Measurements from ENCODE around the gene PATJ. TPM values are rescaled to one million over a fixed set of nuclear protein-coding genes. Genes with fewer than 3 reads are reported as not detected.

The PATJ gene
- total and polyA plus RNA-seq, 8 donors: 14.8 to 45.4 (median 27.9) TPM

GRCh38 chr1:61770131-61770530, 27.9 kb downstream of the PATJ start:
- TF ChIP-seq, protein P1, sequence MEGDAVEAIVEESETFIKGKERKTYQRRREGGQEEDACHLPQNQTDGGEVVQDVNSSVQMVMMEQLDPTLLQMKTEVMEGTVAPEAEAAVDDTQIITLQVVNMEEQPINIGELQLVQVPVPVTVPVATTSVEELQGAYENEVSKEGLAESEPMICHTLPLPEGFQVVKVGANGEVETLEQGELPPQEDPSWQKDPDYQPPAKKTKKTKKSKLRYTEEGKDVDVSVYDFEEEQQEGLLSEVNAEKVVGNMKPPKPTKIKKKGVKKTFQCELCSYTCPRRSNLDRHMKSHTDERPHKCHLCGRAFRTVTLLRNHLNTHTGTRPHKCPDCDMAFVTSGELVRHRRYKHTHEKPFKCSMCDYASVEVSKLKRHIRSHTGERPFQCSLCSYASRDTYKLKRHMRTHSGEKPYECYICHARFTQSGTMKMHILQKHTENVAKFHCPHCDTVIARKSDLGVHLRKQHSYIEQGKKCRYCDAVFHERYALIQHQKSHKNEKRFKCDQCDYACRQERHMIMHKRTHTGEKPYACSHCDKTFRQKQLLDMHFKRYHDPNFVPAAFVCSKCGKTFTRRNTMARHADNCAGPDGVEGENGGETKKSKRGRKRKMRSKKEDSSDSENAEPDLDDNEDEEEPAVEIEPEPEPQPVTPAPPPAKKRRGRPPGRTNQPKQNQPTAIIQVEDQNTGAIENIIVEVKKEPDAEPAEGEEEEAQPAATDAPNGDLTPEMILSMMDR (IDR thresholded peaks at IDR 0.05): no peak
- no peak for ATAC-seq

GRCh38 chr1:61776091-61776490, 33.8 kb downstream of the PATJ start:
- no peak for FAIRE-seq
- peaks cover 0 to 3% (median 0%) of the 10 kb centered on the region in 3 donors for H3K36me3 ChIP-seq

More at GRCh38 chr1:61770131-61770530, 27.9 kb downstream of the PATJ start:
- H3K9me3 ChIP-seq: no peaks in the 10 kb centered on the region
- DNase-seq: no peak
- H3K4me1 ChIP-seq: no peaks in the 10 kb centered on the region
- H3K27ac ChIP-seq: no peak overlapping the region
- peaks cover 0 to 30% (median 0%) of the 10 kb centered on the region in 3 donors for H3K36me3 ChIP-seq
- intact Hi-C loops (cut with DNase I): no loop called here
- no peaks in the 10 kb centered on the region for H3K27me3 ChIP-seq
- FAIRE-seq: no peak
- no peak overlapping the region for H3K4me3 ChIP-seq
- 96 to 100% methylated on average over 1 of the region's 1 CpG for WGBS, 2 donors

GRCh38 chr1:61779231-61779630, 37.0 kb downstream of the PATJ start:
- Histone ChIP-seq H3K4me1 (peaks cover 0 to 4% (median 0%) of the 10 kb centered on the region in 3 donors), H3K9me3 (no peaks in the 10 kb centered on the region), H3K36me3 (peaks cover 0 to 3% (median 0%) of the 10 kb centered on the region in 3 donors), H3K4me3 (no peak overlapping the region), H3K27ac (no peak overlapping the region), H3K27me3 (no peaks in the 10 kb centered on the region)
- TF ChIP-seq, protein P1 (IDR thresholded peaks at IDR 0.05): no peak
- intact Hi-C loops (cut with DNase I): no loop called here
- 96% methylated on average over 2 of the region's 2 CpGs for WGBS, 2 donors
- no peak for DNase-seq
- no peak for FAIRE-seq
- ATAC-seq: no peak

More at GRCh38 chr1:61776091-61776490, 33.8 kb downstream of the PATJ start:
- H3K27me3 ChIP-seq: no peaks in the 10 kb centered on the region
- WGBS, 2 donors: 87 to 89% methylated on average over 2 of the region's 2 CpGs
- TF ChIP-seq, protein P1 (IDR thresholded peaks at IDR 0.05): no peak
- DNase-seq (no peak), ATAC-seq (no peak)
- no peaks in the 10 kb centered on the region for H3K9me3 ChIP-seq
- intact Hi-C loops (cut with DNase I): no loop called here
- H3K4me3 ChIP-seq: no peak overlapping the region
- H3K4me1 ChIP-seq: no peaks in the 10 kb centered on the region
- H3K27ac ChIP-seq: no peak overlapping the region

DNA sequence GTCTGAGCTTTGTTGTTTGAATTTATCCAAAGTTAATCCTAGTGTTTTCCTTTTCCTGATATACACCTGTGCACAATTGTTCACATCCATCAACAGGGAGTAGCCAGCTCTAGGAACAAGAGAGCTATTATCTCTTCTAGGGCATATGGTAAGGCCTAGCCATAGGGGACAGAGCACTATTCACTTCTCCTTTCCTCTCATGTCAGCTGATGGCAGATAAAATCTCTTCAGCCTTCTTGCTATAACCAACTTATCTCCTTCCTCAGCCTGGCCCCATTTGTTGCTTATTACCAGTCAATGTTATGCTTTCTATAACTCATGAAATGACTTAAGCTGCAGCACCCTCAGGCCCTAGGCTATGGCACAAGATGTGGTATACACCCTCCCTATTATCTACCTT, 38.9 kb downstream of the PATJ start:
- H3K27ac ChIP-seq: no peak overlapping the region
- H3K4me1 ChIP-seq: peaks cover 0 to 9% (median 0%) of the 10 kb centered on the region in 3 donors
- H3K4me3 ChIP-seq: no peak overlapping the region
- intact Hi-C loops (cut with DNase I): no loop called here
- H3K36me3 ChIP-seq: no peaks in the 10 kb centered on the region
- ATAC-seq (no peak), DNase-seq (no peak), FAIRE-seq (no peak)
- H3K27me3 ChIP-seq: no peaks in the 10 kb centered on the region
- no peaks in the 10 kb centered on the region for H3K9me3 ChIP-seq
- TF ChIP-seq, protein P1 (IDR thresholded peaks at IDR 0.05): no peak

GRCh38 chr1:61782771-61783170, 40.5 kb downstream of the PATJ start:
- Histone ChIP-seq H3K27ac (no peak overlapping the region), H3K36me3 (peaks cover 0 to 2% (median 0%) of the 10 kb centered on the region in 3 donors), H3K4me1 (peaks cover 0 to 9% (median 0%) of the 10 kb centered on the region in 3 donors), H3K27me3 (no peaks in the 10 kb centered on the region), H3K9me3 (no peaks in the 10 kb centered on the region), H3K4me3 (no peak overlapping the region)
- no peak for FAIRE-seq
- no peak for ATAC-seq
- intact Hi-C loops (cut with DNase I): no loop called here
- DNase-seq: no peak
- 88 to 92% methylated on average over 4 of the region's 4 CpGs for WGBS, 2 donors
- TF ChIP-seq, protein P1 (IDR thresholded peaks at IDR 0.05): no peak
